KOPT-K1 (cell line): ENCODE measurements around the gene NLGN4X.

Experiments used
- H3K27ac ChIP-seq: fragments of 200-600 bp; sonication (generic); 2 replicates; pipeline ENCODE4 v1.5.1; 2016; ENCODE audit warnings: antibody characterized with exemption, mild to moderate bottlenecking, low read depth, low read length; ENCODE audit not compliant: poor library complexity, severe bottlenecking
- H3K36me3 ChIP-seq: fragments of 200-600 bp; sonication (generic); 2 replicates; pipeline ENCODE4 v1.5.1; 2017; ENCODE audit warnings: antibody characterized with exemption, mild to moderate bottlenecking, low read length, moderate library complexity; ENCODE audit not compliant: insufficient read depth
- H3K9me3 ChIP-seq: fragments of 200-600 bp; sonication (generic); 2 replicates; pipeline ENCODE4 v1.5.1; 2017; ENCODE audit warnings: antibody characterized with exemption, low read length, mild to moderate bottlenecking; ENCODE audit not compliant: insufficient read depth, poor library complexity, severe bottlenecking

The NLGN4X gene

GRCh38 chrX:6002056-6002455 lies 226.6 kb downstream of the NLGN4X start:
- no peak overlapping the region for H3K27ac ChIP-seq
- no peaks in the 10 kb centered on the region for H3K36me3 ChIP-seq
- no peaks in the 10 kb centered on the region for H3K9me3 ChIP-seq

DNA sequence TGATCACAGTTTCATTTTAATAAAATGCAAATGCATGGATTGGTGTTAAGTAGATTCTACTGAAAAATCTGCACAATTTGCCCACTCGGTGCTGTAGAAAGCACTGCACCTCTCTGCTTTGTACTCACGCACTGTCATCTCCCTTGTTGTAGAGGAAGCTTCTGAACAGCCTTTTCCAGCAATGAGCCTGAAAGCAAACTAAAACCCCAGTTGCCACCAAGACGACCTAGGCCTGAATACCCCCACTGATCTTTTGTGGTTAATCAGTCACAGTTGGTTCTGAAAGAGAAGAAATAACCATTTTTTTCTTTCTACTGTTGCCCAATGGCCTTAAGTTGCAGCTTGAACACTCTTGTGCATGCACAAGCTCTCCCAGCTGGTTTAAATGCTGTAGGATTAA lies 229.8 kb downstream of the NLGN4X start:
- H3K36me3 ChIP-seq = no peaks in the 10 kb centered on the region
- H3K27ac ChIP-seq = no peak overlapping the region
- H3K9me3 ChIP-seq = no peaks in the 10 kb centered on the region

GRCh38 chrX:5998456-5998855 lies 230.2 kb downstream of the NLGN4X start:
- H3K9me3 ChIP-seq = no peaks in the 10 kb centered on the region
- no peak overlapping the region for H3K27ac ChIP-seq
- no peaks in the 10 kb centered on the region for H3K36me3 ChIP-seq

DNA sequence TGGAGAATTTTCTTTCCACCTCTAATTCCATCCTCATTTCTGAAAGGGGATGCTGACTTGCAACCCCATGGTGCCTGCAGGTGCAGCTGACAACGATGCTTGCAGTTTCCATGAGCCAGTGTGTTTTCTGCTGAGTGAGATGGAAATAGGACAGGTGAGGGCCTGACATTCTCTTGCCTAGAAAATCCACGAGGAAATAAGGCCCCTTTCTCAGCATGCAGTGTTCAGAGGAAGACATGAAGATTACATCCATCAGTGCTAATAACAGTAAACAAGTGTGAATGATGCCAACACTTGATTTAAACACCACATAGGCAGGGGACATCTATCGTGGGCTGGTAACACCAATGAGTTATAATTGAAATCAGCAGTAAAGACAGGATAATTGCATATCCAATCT lies 237.3 kb downstream of the NLGN4X start:
- no peaks in the 10 kb centered on the region for H3K36me3 ChIP-seq
- no peaks in the 10 kb centered on the region for H3K9me3 ChIP-seq
- H3K27ac ChIP-seq = no peak overlapping the region

DNA sequence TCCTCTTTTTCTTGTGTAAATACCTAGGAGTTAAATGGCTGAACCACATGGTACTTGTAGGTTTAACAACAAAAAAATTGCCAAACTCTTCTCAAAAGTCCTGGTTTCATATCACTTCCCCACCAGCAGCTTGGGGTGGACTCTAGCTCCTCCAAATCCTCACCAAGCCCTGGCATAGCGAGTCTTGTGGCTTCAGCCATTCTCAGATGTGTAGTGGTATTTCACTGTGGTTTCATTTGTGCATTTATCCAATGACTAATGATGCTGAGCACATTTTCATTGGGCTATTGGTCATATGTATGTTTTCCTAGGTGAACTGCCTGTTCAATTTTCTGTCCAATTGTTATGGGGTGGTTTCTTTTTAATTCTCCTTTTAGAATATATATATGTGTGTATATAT lies 249.3 kb downstream of the NLGN4X start:
- no peak overlapping the region for H3K27ac ChIP-seq

GRCh38 chrX:5976332-5976731 lies 252.3 kb downstream of the NLGN4X start:
- Histone ChIP-seq H3K9me3 (no peaks in the 10 kb centered on the region), H3K36me3 (no peaks in the 10 kb centered on the region), H3K27ac (no peak overlapping the region)

More for the DNA sequence above, 249.3 kb downstream of the NLGN4X start:
- no peaks in the 10 kb centered on the region for H3K9me3 ChIP-seq
- no peaks in the 10 kb centered on the region for H3K36me3 ChIP-seq

DNA sequence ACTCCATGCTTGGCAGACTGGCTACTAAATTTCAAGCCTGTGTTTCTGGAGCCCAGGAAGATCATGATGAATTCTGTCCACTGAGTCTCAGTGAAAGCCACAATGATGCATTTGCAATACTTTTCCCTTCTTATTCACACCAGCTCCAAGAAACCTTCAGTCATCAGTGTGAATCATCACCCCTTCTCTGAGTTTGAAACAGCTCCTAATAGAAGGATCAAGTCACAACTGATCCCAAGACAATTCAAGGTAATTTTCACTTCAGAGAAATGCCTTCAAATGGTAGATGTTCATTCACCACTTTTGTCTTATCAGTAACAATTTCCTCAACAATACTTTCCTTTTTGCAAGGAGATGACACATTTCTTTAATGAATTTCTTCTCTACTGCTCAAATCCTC lies 257.4 kb downstream of the NLGN4X start:
- Histone ChIP-seq H3K36me3 (no peaks in the 10 kb centered on the region), H3K27ac (no peak overlapping the region), H3K9me3 (no peaks in the 10 kb centered on the region)

DNA sequence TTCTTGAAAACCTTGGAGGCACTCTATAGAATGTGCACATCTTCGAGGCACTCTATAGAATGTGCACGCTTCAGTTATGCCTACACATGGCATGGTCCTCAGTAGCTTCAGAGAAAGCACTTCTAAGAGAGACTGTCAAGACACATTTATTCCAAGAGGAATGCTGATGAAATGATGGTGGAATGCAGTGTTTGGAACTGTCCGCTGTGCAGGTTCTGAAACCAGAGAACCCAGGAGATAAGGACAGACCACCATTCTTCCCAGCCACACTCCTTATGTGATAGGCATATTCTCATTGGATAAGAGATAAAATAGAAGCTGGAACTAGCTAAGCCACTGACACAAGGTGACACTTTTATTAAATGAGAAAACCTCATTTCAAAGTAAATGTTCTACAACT lies 263.3 kb downstream of the NLGN4X start:
- Histone ChIP-seq H3K27ac (no peak overlapping the region), H3K9me3 (no peaks in the 10 kb centered on the region), H3K36me3 (no peaks in the 10 kb centered on the region)

DNA sequence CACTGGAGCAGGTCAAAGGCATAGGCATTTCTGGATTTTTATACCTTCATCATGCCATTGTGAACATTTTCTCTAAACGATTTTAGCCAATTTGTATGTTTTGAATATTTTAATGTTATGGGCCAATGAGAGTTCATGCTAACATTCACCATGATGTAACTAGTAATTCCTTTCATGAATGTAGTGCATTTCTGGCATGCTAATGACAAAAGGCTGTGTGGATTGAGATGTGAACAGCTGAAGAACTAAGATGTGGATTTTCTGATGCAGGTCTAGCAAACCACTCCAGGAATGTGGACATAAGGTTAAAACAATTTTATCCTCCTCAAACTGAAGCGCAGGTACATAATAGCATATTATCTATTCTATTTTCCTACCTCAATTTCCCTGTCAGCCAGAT lies 269.4 kb downstream of the NLGN4X start:
- H3K27ac ChIP-seq = no peak overlapping the region
- no peaks in the 10 kb centered on the region for H3K36me3 ChIP-seq
- no peaks in the 10 kb centered on the region for H3K9me3 ChIP-seq

DNA sequence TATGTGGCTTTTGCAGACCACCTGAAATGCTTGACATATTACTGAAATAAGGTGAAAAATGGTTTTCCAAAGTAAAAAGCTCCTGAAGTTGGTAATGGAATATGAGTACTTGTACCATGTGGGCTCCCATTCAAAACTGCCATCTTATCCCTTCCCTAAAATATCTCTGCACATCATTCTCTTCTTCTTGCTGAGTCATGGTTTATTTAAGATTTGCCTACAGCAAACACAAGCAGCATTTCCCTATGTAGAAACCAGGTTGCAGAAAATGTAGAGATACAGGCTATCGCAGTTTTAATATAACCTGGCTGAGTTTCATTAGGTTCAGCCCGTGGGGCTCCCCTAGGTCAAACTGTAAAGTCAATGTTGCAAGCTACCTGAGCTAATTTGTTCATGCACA lies 270.1 kb downstream of the NLGN4X start:
- Histone ChIP-seq H3K27ac (no peak overlapping the region), H3K9me3 (no peaks in the 10 kb centered on the region), H3K36me3 (no peaks in the 10 kb centered on the region)

DNA sequence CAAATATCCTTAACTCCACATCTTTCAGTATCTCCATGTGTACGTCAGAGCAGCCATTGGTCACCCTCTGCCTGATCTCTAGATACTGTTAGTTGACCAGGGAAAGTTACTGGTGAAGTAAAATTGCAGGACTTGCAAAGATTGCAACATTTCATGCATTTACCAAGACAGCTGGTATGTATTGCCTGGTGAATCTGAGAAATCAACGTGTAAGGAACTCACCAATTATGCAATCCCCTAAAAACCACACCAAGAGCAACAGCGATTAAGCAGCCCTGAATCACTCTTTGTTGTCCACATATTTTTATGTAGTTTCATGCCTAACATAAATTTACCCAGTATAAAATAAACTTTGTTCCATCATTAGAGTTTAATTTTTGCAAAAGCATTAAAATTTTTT lies 271.2 kb downstream of the NLGN4X start:
- H3K27ac ChIP-seq = no peak overlapping the region
- no peaks in the 10 kb centered on the region for H3K9me3 ChIP-seq
- no peaks in the 10 kb centered on the region for H3K36me3 ChIP-seq

- Histone ChIP-seq H3K9me3 (no peaks in the 10 kb centered on the region), H3K36me3 (no peaks in the 10 kb centered on the region), H3K27ac (no peak overlapping the region)
These were observed 292.2 kb downstream of the NLGN4X start for GRCh38 chrX:5936438-5936837.

DNA sequence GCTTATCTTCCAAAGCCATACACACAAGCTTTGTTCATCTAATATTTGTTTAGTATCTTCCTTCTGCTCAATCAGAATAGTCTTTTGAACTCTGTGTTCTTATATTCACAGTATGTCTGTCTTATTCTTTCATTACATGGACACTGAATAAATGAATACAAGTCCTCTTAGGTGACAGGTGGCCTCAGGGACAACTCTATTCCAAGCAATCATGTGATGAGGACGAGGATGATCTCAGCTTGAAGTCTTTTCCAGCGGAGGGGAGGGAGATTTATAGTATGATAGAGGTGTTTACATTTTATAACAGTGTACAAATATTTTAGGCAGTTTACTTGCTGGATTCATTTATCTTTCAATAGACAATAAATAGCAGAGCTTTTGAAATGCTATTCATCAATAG lies 300.4 kb downstream of the NLGN4X start:
- Histone ChIP-seq H3K27ac (no peak overlapping the region), H3K9me3 (no peaks in the 10 kb centered on the region), H3K36me3 (no peaks in the 10 kb centered on the region)

GRCh38 chrX:5916945-5917344 lies 311.7 kb downstream of the NLGN4X start:
- no peaks in the 10 kb centered on the region for H3K36me3 ChIP-seq
- H3K9me3 ChIP-seq = no peaks in the 10 kb centered on the region
- H3K27ac ChIP-seq = no peak overlapping the region

DNA sequence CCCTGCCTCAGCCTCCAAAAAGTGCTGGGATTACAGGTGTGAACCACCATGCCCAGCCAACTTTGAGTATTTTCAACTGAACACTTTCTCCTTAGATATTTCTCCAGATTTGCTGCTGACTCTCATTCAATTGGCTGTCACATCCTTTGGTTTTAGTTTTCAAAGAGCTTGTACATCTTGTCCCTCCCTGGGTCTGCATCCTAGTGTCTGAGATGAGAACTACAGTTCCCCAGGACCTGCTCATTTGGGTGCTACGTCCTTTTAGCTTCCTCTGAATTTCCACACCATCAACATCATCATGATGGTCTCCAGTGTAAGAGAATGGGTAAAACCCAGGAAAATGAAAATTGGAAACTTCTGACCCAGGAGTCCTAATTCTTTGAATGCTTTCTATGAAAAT lies 312.9 kb downstream of the NLGN4X start:
- H3K36me3 ChIP-seq = no peaks in the 10 kb centered on the region
- no peak overlapping the region for H3K27ac ChIP-seq
- H3K9me3 ChIP-seq = no peaks in the 10 kb centered on the region

- Histone ChIP-seq H3K36me3 (no peaks in the 10 kb centered on the region), H3K9me3 (no peaks in the 10 kb centered on the region), H3K27ac (no peak overlapping the region)
These were observed 321.5 kb downstream of the NLGN4X start for GRCh38 chrX:5907207-5907606.
